SK-N-MC (cell line): ENCODE measurements around the gene DCAF12.

Experiments used
- EZH2 ChIP-seq: fragments of 200-600 bp; sonication (generic); IDR thresholded peaks from one replicate; pipeline ENCODE4 v1.6.1; 2017; ENCODE audit warnings: antibody characterized with exemption
- POLR2AphosphoS5 ChIP-seq: IDR thresholded peaks from 2 replicates; pipeline ENCODE4 v1.6.1; 2012; ENCODE audit warnings: mild to moderate bottlenecking, low read depth, low read length, borderline replicate concordance

DNA sequence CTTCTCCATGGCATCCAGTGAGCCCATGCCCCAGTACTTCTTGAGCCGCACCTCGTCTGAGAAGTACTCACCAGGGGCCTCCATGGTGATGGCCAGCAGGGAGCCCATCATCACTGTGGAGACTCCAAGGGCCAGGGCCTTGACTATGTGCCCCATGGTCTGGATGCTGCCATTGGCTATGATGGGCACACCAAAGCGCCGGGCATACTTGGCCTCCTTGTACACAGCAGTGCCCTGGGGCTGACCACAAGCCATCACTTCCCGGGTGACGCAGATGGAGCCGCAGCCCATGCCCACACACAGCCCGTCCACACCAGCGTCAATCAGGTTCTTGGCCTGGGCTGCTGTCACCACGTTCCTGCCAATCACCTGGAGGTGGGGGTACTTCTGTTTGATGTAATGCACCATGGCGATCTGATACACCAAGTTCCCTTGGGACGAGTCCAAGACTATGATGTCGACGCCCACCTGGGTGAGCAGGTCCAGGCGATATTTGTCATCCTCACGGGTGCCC is 7.0 kb upstream of the DCAF12 start:
- TF ChIP-seq EZH2 (no peak), POLR2AphosphoS5 (no peak)
